ENCODE results near the gene ROBO1. TPM values are rescaled to one million over a fixed set of nuclear protein-coding genes. Genes with fewer than 3 reads are reported as not detected.

ROBO1 gene
- total and polyA plus RNA-seq, 12 donors: 6.4 to 144 (median 43.9) TPM

DNA sequence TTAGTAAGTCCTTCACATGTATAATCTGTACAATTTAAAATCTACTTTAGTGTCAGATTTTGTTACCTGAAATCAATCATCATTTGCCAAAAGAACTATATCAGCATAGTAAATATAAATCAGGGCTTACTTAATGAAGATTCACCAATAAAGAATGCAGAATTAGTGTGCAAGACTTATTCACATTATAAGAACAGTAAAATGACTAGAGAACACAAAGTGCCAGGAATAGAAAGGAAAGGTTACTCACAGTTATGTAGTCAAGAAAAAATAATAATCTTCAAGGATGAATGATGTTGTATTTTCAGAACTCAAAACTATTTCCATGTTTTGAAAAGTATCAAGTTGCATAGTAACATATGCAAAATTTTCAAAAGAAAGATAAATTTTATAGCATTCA, 891.9 kb downstream of the ROBO1 start:
- H3K9me3 ChIP-seq (replicated peaks in 1 of 3): peaks cover 0 to 7% (median 0%) of the 10 kb centered on the region in 3 donors
- H3K27ac ChIP-seq: no peak overlapping the region
- no peak for TF ChIP-seq POLR2A (IDR thresholded peaks at IDR 0.05)
- TF ChIP-seq, protein P1, sequence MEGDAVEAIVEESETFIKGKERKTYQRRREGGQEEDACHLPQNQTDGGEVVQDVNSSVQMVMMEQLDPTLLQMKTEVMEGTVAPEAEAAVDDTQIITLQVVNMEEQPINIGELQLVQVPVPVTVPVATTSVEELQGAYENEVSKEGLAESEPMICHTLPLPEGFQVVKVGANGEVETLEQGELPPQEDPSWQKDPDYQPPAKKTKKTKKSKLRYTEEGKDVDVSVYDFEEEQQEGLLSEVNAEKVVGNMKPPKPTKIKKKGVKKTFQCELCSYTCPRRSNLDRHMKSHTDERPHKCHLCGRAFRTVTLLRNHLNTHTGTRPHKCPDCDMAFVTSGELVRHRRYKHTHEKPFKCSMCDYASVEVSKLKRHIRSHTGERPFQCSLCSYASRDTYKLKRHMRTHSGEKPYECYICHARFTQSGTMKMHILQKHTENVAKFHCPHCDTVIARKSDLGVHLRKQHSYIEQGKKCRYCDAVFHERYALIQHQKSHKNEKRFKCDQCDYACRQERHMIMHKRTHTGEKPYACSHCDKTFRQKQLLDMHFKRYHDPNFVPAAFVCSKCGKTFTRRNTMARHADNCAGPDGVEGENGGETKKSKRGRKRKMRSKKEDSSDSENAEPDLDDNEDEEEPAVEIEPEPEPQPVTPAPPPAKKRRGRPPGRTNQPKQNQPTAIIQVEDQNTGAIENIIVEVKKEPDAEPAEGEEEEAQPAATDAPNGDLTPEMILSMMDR (IDR thresholded peaks at IDR 0.05): no peak
- no peaks in the 10 kb centered on the region for H3K27me3 ChIP-seq
- intact Hi-C loops (cut with DNase I): no loop called here
- no peak overlapping the region for H3K4me3 ChIP-seq
- H3K36me3 ChIP-seq (replicated peaks in 1 of 2): no peaks in the 10 kb centered on the region
- DNase-seq: no peak
- H3K4me1 ChIP-seq (replicated peaks in 1 of 2): peaks cover 0 to 16% of the 10 kb centered on the region in 2 donors

DNA sequence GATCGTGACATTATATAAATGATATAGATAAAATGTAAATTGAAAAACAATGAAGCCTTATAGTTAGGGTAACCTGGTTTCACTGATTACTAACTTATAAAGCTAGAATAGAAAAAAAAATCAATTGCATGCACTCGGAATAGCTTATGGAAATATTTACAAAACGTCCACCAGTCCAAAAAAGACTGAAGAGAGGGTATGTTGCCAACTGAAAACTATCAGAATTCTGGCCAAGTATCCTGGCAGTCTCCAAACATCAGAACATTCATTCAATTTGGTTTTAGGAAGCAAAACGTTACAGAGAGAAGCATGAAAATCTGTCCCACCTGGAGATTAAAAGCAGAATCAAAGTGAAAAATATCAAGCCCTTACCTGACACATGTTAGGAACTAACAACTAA, 892.4 kb downstream of the ROBO1 start:
- intact Hi-C loops (cut with DNase I): no loop called here
- TF ChIP-seq, protein P1 (IDR thresholded peaks at IDR 0.05): no peak
- TF ChIP-seq POLR2A (IDR thresholded peaks at IDR 0.05): no peak
- no peak for DNase-seq
- Histone ChIP-seq H3K27ac (no peak overlapping the region), H3K36me3 (replicated peaks in 1 of 2) (no peaks in the 10 kb centered on the region), H3K4me1 (replicated peaks in 1 of 2) (peaks cover 0 to 16% of the 10 kb centered on the region in 2 donors), H3K27me3 (no peaks in the 10 kb centered on the region), H3K4me3 (no peak overlapping the region), H3K9me3 (replicated peaks in 1 of 3) (peaks cover 0 to 7% (median 0%) of the 10 kb centered on the region in 3 donors)
- WGBS, 4 donors: 62 to 73% (median 68%) methylated on average over 4 of the region's 4 CpGs

DNA sequence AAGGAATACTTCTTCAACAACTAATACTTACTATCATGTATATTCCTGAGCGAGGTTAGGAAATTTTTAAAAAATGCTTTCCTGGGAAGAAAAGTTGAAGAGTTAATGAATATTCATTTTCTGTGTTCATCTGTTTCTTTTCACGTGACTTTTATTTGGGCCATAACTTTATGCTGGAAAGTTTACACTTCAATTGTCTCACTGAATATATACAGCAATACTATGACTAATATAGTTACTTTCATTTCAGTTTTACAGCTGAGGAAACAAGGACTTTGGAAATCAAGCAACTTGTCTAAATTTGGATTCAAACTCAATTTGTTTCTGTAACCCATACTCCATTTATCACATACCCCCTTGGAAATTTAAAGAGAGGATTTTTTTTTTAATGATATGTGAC, 894.2 kb downstream of the ROBO1 start:
- Histone ChIP-seq H3K4me3 (no peak overlapping the region), H3K27me3 (no peaks in the 10 kb centered on the region), H3K27ac (no peak overlapping the region), H3K4me1 (replicated peaks in 1 of 2) (peaks cover 0 to 16% of the 10 kb centered on the region in 2 donors), H3K9me3 (replicated peaks in 1 of 3) (no peaks in the 10 kb centered on the region), H3K36me3 (replicated peaks in 1 of 2) (no peaks in the 10 kb centered on the region)
- WGBS, 4 donors: 92 to 96% (median 95%) methylated on average over 2 of the region's 2 CpGs
- intact Hi-C loops (cut with DNase I): no loop called here
- no peak for DNase-seq
- TF ChIP-seq, protein P1 (IDR thresholded peaks at IDR 0.05): no peak
- TF ChIP-seq POLR2A (IDR thresholded peaks at IDR 0.05): no peak

DNA sequence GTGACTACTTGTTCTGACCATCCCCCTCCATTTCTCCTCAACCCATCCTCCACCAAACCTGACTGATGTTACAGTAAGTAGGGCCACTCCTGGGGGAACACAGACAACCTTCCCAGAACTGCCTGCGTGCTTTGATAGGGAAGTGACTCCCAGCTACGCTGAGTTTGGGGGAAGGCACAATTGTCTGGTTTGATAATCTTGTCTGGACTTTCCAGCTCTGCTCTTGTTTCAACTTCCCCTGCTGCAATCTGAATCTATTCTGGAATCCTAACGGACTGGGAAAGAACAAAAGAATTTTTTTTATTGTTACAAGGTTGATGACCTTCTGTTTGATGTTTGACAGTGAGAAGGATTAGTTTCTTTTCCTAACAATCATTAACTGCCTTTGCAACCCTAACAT, 895.6 kb downstream of the ROBO1 start:
- DNase-seq: peak in 5 of 7 donors; percentile 29 to 64 (median 40)
- Histone ChIP-seq H3K36me3 (replicated peaks in 1 of 2) (no peaks in the 10 kb centered on the region), H3K4me3 (no peak overlapping the region), H3K27me3 (no peaks in the 10 kb centered on the region), H3K4me1 (replicated peaks in 1 of 2) (peaks cover 0 to 26% of the 10 kb centered on the region in 2 donors), H3K9me3 (replicated peaks in 1 of 3) (no peaks in the 10 kb centered on the region), H3K27ac (peak overlapping the region in 2 of 5 donors; percentile 3 to 41)
- intact Hi-C loops (cut with DNase I): no loop called here
- WGBS, 4 donors: 20 to 39% (median 23%) methylated on average over 3 of the region's 3 CpGs
- TF ChIP-seq, protein P1 (IDR thresholded peaks at IDR 0.05): no peak
- no peak for TF ChIP-seq POLR2A (IDR thresholded peaks at IDR 0.05)
